SW 1271 (cell line): ENCODE data around the gene BMPER.

Experiments
- DNase-seq, 2 experiments: peaks; one replicate each; lab custom pipeline; 2025; lab: John Stamatoyannopoulos, UW

The BMPER gene

GRCh38 chr7:34093276-34093675 is 187.9 kb downstream of the BMPER start:
- no peak for DNase-seq

GRCh38 chr7:34096198-34096651 is 190.9 kb downstream of the BMPER start:
- no peak for DNase-seq

GRCh38 chr7:34096777-34097176 is 191.4 kb downstream of the BMPER start:
- no peak for DNase-seq

GRCh38 chr7:34100661-34101060 is 195.3 kb downstream of the BMPER start:
- DNase-seq: no peak

GRCh38 chr7:34104115-34104514 is 198.8 kb downstream of the BMPER start:
- DNase-seq: no peak

- DNase-seq: no peak
Measured at GRCh38 chr7:34104992-34105391, 199.7 kb downstream of the BMPER start.

- DNase-seq: no peak
Measured at GRCh38 chr7:34107276-34107675, 201.9 kb downstream of the BMPER start.

- DNase-seq: no peak
Measured at GRCh38 chr7:34108165-34108564, 202.8 kb downstream of the BMPER start.

GRCh38 chr7:34109936-34110780 is 204.8 kb downstream of the BMPER start:
- no peak for DNase-seq

- no peak for DNase-seq
Measured at GRCh38 chr7:34111031-34111430, 205.7 kb downstream of the BMPER start.

- DNase-seq: no peak
Measured at GRCh38 chr7:34115503-34115902, 210.2 kb downstream of the BMPER start.

- DNase-seq: no peak
Measured at GRCh38 chr7:34117573-34117972, 212.2 kb downstream of the BMPER start.

GRCh38 chr7:34121366-34121765 is 216.0 kb downstream of the BMPER start:
- no peak for DNase-seq

- no peak for DNase-seq
Measured at GRCh38 chr7:34123316-34123715, 218.0 kb downstream of the BMPER start.

- DNase-seq: no peak
Measured at GRCh38 chr7:34124765-34125164, 219.4 kb downstream of the BMPER start.

- DNase-seq: no peak
Measured at GRCh38 chr7:34128762-34129161, 223.4 kb downstream of the BMPER start.

- DNase-seq: no peak
Measured at GRCh38 chr7:34130558-34131295, 225.4 kb downstream of the BMPER start.

GRCh38 chr7:34131371-34131770 is 226.0 kb downstream of the BMPER start:
- DNase-seq: no peak

- DNase-seq: no peak
Measured at GRCh38 chr7:34133356-34133982, 228.1 kb downstream of the BMPER start.

- peak in 1 of 2 experiments; percentile 37 for DNase-seq
Measured at GRCh38 chr7:34133983-34134782, 228.8 kb downstream of the BMPER start.

- DNase-seq: no peak
Measured at GRCh38 chr7:34135924-34136323, 230.6 kb downstream of the BMPER start.

GRCh38 chr7:34136698-34137097 is 231.4 kb downstream of the BMPER start:
- DNase-seq: no peak
